Mucosa of descending colon (tissue), 3 donors: ENCODE results near the gene ID2. TPM values are rescaled to one million over a fixed set of nuclear protein-coding genes. Genes with fewer than 3 reads are reported as not detected.
A peak's percentile ranks its signal among the peaks of the same experiment; 100 is the strongest.

Experiments
- ATAC-seq: fragments of 200-7000 bp; cut with Tn5 transposase; one replicate; pipeline ENCODE4 v1.9.1; 2020; ENCODE audit warnings: mild to moderate bottlenecking, moderate library complexity
- DNase-seq, 3 donors: peaks; one replicate each; pipeline ENCODE4 v3.0.0-alpha.2; 2020
- H3K36me3 ChIP-seq: fragments of 200-600 bp; one replicate; pipeline ENCODE4 v1.8.0; 2021; ENCODE audit warnings: low read depth, mild to moderate bottlenecking
- H3K4me1 ChIP-seq: fragments of 200-600 bp; one replicate; pipeline ENCODE4 v1.8.0; 2021; ENCODE audit warnings: low read depth, mild to moderate bottlenecking
- H3K4me3 ChIP-seq: fragments of 200-600 bp; one replicate; pipeline ENCODE4 v1.8.0; 2021; ENCODE audit warnings: mild to moderate bottlenecking
- H3K9me3 ChIP-seq: fragments of 200-600 bp; one replicate; pipeline ENCODE4 v1.8.0; 2021; ENCODE audit warnings: mild to moderate bottlenecking
- intact Hi-C, 2 donors: fragments of 100-400 bp; cut with DNase I in 1 of 2; cut with micrococcal nuclease in 1 of 2; formaldehyde crosslinking; loops; one replicate each; pipeline versions ENCODE4 v1.11.0 to v1.11.1; 2022; cut with DNase I, micrococcal nuclease
- total RNA-seq, 3 donors: library from RNA; stranded (reverse); fragmentation: NEBNext Ultra II Directional in 2 of 3; extraction: Animal tissue kit (Norgen Biotek cat#: 25700) in 2 of 3; gene quantifications; one replicate each; pipeline versions ENCODE4 v1.2.1 to v1.2.4, GENCODE V29; 2021 to 2023
- TF ChIP-seq, protein P1 (sequence below): fragments of 200-600 bp; IDR thresholded peaks from one replicate; pipeline ENCODE4 v1.8.0; 2022; ENCODE audit warnings: antibody characterized with exemption, mild to moderate bottlenecking
- donor health status: DM: no; HTN: no; CAD: no; lungs with moderate emphysema.
- donor health status: DM: no; HTN: no; CAD: no.
- donor health status: DM: no; HTN: yes; CAD: no.

The ID2 gene
- total RNA-seq, 3 donors from 2014 or later = 97.4 to 190 (median 170) TPM

DNA sequence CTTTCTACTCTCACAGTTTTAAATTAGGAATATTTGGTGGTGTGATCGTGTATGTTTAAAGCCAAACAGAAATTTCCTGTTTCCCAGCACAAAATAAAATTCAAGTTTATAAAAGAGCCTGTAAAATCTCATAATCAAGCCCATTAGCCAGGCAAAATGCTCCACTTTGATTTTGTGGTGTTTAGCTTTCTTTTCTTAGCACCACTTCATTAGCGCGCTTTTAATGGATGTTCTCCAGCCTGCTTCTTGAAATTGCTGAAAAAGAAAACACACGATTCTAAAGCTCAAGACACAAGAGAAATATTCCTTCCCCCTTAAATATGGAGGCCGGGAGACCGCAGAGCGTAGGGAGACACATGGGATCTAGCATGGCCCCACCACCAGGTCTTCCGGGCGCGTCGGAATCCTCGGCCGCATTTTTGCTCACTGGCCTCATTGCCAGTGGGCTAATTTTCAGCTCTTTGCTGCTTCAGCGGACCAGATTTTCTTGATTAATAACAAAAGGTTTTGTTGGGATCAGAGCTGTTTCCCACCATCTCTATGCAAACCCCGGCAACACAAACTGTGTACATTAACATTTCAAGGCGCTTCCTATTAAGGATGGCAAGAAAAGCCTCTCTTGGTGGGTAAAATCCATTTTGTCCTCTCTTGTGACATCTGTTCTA is 40.4 kb upstream of the ID2 start:
- Histone ChIP-seq H3K36me3 (no peaks in the 10 kb centered on the region), H3K4me3 (no peak overlapping the region), H3K4me1 (no peaks in the 10 kb centered on the region), H3K9me3 (no peaks in the 10 kb centered on the region)
- DNase-seq = no peak
- TF ChIP-seq, protein P1, sequence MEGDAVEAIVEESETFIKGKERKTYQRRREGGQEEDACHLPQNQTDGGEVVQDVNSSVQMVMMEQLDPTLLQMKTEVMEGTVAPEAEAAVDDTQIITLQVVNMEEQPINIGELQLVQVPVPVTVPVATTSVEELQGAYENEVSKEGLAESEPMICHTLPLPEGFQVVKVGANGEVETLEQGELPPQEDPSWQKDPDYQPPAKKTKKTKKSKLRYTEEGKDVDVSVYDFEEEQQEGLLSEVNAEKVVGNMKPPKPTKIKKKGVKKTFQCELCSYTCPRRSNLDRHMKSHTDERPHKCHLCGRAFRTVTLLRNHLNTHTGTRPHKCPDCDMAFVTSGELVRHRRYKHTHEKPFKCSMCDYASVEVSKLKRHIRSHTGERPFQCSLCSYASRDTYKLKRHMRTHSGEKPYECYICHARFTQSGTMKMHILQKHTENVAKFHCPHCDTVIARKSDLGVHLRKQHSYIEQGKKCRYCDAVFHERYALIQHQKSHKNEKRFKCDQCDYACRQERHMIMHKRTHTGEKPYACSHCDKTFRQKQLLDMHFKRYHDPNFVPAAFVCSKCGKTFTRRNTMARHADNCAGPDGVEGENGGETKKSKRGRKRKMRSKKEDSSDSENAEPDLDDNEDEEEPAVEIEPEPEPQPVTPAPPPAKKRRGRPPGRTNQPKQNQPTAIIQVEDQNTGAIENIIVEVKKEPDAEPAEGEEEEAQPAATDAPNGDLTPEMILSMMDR = no peak
- intact Hi-C loops = no loop called here
- ATAC-seq = no peak

DNA sequence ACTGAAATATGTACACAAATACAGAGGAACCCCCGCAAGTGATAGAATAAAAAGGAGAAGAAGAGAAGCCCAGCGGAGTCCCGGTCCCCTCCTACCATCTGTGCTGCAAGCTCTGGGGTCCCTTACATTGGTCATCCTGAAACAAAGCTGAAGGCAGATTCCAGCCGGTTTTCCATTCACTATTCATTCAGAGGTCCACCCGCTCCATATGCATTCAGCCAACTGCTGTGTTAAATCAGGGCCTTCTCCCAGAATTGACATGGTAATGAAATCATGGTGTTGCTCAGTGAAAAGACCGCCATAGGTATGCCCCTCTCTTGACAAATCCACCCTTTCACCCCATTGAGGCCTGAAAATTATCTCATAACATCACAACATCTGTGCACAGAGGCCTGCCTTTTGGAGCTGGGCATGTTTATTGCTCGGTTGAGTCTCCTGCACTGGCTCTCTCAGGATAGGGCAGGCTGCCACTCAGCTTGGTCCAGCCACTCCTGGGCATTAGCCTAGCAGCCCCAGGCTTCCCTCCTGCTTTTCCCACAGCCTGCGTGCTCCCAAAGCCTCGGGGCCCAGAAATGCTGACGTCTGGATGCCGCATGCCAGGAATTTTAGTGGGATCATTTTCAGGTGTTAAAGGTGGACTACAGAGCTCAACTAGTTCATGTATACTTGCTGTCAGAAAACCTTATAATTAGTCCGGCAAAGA is 39.3 kb upstream of the ID2 start:
- intact Hi-C loops = no loop called here
- Histone ChIP-seq H3K36me3 (no peaks in the 10 kb centered on the region), H3K4me3 (no peak overlapping the region), H3K4me1 (no peaks in the 10 kb centered on the region), H3K9me3 (no peaks in the 10 kb centered on the region)
- TF ChIP-seq, protein P1 = no peak
- ATAC-seq (no peak), DNase-seq (no peak)

DNA sequence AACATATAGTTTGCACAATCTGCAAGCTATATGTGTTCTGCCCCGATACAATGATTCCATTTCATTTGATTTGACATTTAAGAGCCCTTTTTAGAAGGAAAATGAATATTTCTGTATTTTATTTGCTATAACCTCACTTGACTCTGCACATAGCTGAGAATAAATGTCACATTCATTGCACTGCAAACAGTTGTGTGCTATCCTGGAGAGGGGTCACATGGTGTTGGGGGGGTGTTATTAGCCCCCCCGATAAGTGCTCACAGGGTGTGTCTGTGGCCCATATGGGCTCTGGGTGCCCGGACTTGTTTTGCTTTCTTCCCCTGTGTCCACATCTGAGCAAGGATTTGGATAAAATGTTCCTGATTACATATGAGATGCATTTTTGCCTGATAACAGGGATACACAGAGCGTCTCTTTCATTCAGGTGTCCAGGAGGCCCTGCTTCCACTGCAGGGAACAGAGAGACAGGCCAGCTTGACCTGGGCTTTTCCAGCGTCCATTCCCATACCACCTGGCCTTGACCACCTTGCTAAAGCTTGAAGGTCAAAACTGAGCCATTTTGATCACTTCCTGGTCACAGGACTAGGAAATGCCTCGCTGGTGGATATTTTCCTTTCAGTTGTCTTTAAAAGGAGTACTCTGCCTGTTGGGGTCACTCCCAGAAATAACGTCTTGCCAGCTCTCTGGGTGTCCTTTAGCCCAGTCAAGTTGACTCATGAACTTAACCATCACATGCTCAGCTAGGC is 38.4 kb upstream of the ID2 start:
- intact Hi-C loops = no loop called here
- DNase-seq (no peak), ATAC-seq (no peak)
- Histone ChIP-seq H3K4me1 (no peaks in the 10 kb centered on the region), H3K4me3 (no peak overlapping the region), H3K9me3 (no peaks in the 10 kb centered on the region), H3K36me3 (no peaks in the 10 kb centered on the region)
- TF ChIP-seq, protein P1 = no peak

DNA sequence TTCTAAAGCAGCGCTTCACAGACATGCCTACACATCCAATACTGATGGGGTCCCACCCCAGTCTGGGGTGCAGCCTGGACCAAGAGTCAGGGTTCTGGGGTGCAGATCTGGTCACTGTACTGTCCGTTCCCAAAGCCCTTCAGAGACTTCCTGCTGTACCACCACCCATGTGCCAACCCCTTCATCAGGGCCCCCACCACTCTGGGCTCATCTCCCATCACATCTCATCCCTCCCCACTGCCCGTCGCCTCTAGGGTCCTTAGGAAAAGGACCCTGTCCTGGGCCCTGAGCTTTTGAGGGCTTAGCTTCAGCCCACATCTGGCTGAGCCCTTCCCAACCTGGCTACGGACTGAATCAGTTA is 37.9 kb upstream of the ID2 start:
- no peaks in the 10 kb centered on the region for H3K36me3 ChIP-seq
- intact Hi-C loops = no loop called here
- TF ChIP-seq, protein P1 = no peak
- no peaks in the 10 kb centered on the region for H3K9me3 ChIP-seq
- H3K4me1 ChIP-seq = no peaks in the 10 kb centered on the region
- ATAC-seq (no peak), DNase-seq (no peak)
- H3K4me3 ChIP-seq = no peak overlapping the region

DNA sequence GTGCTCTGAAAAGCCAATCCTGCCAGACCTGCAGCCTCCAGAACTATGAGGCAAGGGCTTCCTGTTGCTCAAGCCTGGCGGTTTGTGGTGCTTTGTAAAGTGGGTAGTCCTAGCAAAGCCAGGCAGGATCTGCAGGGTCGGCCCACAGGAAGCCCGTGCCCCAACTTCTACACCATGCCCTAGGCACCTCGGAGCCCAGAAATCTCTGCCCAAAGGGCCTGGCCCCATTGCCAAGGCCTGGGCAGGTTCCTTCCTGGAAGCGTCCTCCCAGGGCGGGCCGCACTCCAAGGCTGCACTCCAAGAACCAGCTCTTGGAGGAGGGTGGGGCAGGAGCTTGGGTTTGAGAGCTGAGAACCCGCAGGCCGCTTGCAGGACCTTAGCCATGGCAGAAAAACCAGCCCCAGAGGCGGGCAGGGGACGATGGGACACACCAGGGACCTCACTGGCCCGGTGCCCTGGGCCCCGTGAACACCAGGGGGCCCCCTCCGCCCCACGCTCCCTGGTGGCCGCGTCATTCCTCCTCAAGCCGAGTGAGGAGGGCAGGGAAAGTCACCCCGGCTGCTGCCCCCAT is 37.2 kb upstream of the ID2 start:
- no peaks in the 10 kb centered on the region for H3K9me3 ChIP-seq
- H3K36me3 ChIP-seq = no peaks in the 10 kb centered on the region
- intact Hi-C loops = no loop called here
- H3K4me1 ChIP-seq = no peaks in the 10 kb centered on the region
- H3K4me3 ChIP-seq = no peak overlapping the region
- ATAC-seq = peak; percentile 69
- TF ChIP-seq, protein P1 = no peak
- no peak for DNase-seq
